K562 (cell line): ENCODE measurements around the gene PIM3. TPM values are rescaled to one million over a fixed set of nuclear protein-coding genes. Genes with fewer than 3 reads are reported as not detected.

Experiments
- ATAC-seq: fragments of 200-7000 bp; cut with Tn5 transposase; 3 replicates; pipeline ENCODE4 v1.9.1; 2020; ENCODE audit warnings: moderate library complexity
- BruUV-seq: library from RNA; stranded (reverse); fragments of 400-500 nt; replicated peaks from 2 replicates; lab custom pipeline; 2021; lab: Mats Ljungman, UMichigan
- CTCF ChIA-PET: fragments of 300-600 bp; formaldehyde crosslinking; extraction: SDS; loops from one replicate; lab custom pipeline; 2021; ENCODE audit warnings: low intra/inter-chr PET ratio; lab: Yijun Ruan, JAX
- POLR2A ChIA-PET: fragments of 300-600, 350-650 bp; sonication (Branson Sonifier 250); formaldehyde crosslinking; extraction: SDS; loops from one replicate; lab custom pipeline; 2021; ENCODE audit warnings: antibody characterized with exemption, inconsistent platforms; lab: Yijun Ruan, JAX
- DNase-seq, 4 experiments: peaks; one replicate each; pipeline versions ENCODE4 v3.0.0 to v3.0.0-alpha.2; 2011 to 2018; ENCODE audit warnings: low spot score in 3 of 4, mixed read lengths in 3 of 4; ENCODE audit errors: extremely low read depth in 1 of 4
- FAIRE-seq: peaks from 2 replicates; lab custom pipeline; 2011; peaks lifted over from hg19 to GRCh38; lab: Jason Lieb, UNC
- H2AFZ ChIP-seq: 2 replicates; pipeline ENCODE4 v1.6.0; 2011; ENCODE audit warnings: low read depth, low read length, control low read depth, inconsistent platforms
- H3K27ac ChIP-seq: fragments of 200-600 bp; 3 replicates; pipeline ENCODE4 v1.8.0; 2011; ENCODE audit warnings: low read depth, mild to moderate bottlenecking, control low read depth, inconsistent platforms, low read length, moderate library complexity, mixed read lengths; ENCODE audit errors: extremely low read depth
- H3K27me3 ChIP-seq, 2 experiments: fragments of 300-600 bp in 1 of 2; 2 replicates in 1 of 2; 3 replicates in 1 of 2; pipeline versions ENCODE4 v1.6.0 to v1.8.0; 2011; ENCODE audit warnings: inconsistent platforms in 2 of 2, low read length in 2 of 2, mild to moderate bottlenecking in 1 of 2, mixed read lengths in 1 of 2, moderate library complexity in 1 of 2; ENCODE audit not compliant: control insufficient read depth in 2 of 2, insufficient read depth in 2 of 2
- H3K36me3 ChIP-seq: fragments of 300-600 bp; 3 replicates; pipeline ENCODE4 v1.8.0; 2011; ENCODE audit warnings: mild to moderate bottlenecking, low read length, inconsistent platforms; ENCODE audit not compliant: control insufficient read depth, insufficient read depth
- H3K4me1 ChIP-seq, 2 experiments: fragments of 200-600 bp in 1 of 2; replicated peaks in 1 of 2; 2 replicates in 1 of 2; 3 replicates in 1 of 2; pipeline versions ENCODE4 v1.5.1 to v1.8.0; 2011; ENCODE audit warnings: inconsistent platforms in 2 of 2, low read length in 2 of 2, mild to moderate bottlenecking in 1 of 2, mixed read lengths in 1 of 2, moderate library complexity in 1 of 2; ENCODE audit not compliant: control insufficient read depth in 2 of 2, insufficient read depth in 2 of 2
- H3K4me2 ChIP-seq: 2 replicates; pipeline ENCODE4 v1.6.1; 2011; ENCODE audit warnings: low read length, control low read depth, inconsistent platforms, mixed read lengths; ENCODE audit not compliant: insufficient read depth
- H3K4me3 ChIP-seq: fragments of 200-600 bp; sonication (generic), shearing (Covaris generic); 2 replicates; pipeline ENCODE4 v1.5.1; 2016; ENCODE audit warnings: control low read depth, inconsistent platforms
- H3K79me2 ChIP-seq: fragments of 200-600 bp; 3 replicates; pipeline ENCODE4 v1.8.0; 2011; ENCODE audit warnings: low read length, inconsistent platforms; ENCODE audit not compliant: control insufficient read depth, insufficient read depth
- H3K9ac ChIP-seq, 2 experiments: 2 replicates each; pipeline versions ENCODE4 v1.6.0 to v1.6.1; 2011; ENCODE audit warnings: low read depth in 2 of 2, low read length in 2 of 2, control low read depth in 1 of 2, inconsistent platforms in 1 of 2, mild to moderate bottlenecking in 1 of 2, mixed read lengths in 1 of 2; ENCODE audit not compliant: insufficient read depth in 1 of 2
- H3K9me1 ChIP-seq: one replicate; pipeline ENCODE4 v1.6.0; 2011; ENCODE audit warnings: inconsistent platforms, mild to moderate bottlenecking, low read length, moderate library complexity; ENCODE audit not compliant: control insufficient read depth, insufficient read depth
- H3K9me3 ChIP-seq: replicated peaks from 2 replicates; pipeline ENCODE4 v1.5.1; 2011; ENCODE audit warnings: low read depth, low read length, inconsistent platforms; ENCODE audit not compliant: control insufficient read depth, insufficient read depth
- H4K20me1 ChIP-seq: replicated peaks from 2 replicates; pipeline ENCODE4 v1.6.1; 2011; ENCODE audit warnings: low read length, inconsistent platforms, mixed read lengths; ENCODE audit not compliant: control insufficient read depth, insufficient read depth
- ADNP ChIP-seq: fragments of 200-800 bp; sonication (Bioruptor generic); IDR thresholded peaks from 2 replicates; pipeline ENCODE4 v1.6.1; 2016; ENCODE audit warnings: missing genetic modification characterization, missing compliant biosample characterization
- CBX1 ChIP-seq: sonication (generic); IDR thresholded peaks from 2 replicates; pipeline ENCODE4 v1.6.1; 2016; ENCODE audit warnings: antibody characterized with exemption, low read depth, mild to moderate bottlenecking
- CLOCK ChIP-seq: fragments of 250-450 bp; sonication (Bioruptor Pico); IDR thresholded peaks from 2 replicates; pipeline ENCODE4 v1.4.0; 2020; ENCODE audit warnings: mild to moderate bottlenecking, moderate library complexity, borderline replicate concordance
- EHMT2 ChIP-seq: fragments of 450-650 bp; IDR thresholded peaks from 2 replicates; pipeline ENCODE4 v1.6.1; 2018; ENCODE audit warnings: antibody characterized with exemption
- EWSR1 ChIP-seq: fragments of 450-650 bp; IDR thresholded peaks from 2 replicates; pipeline ENCODE4 v1.6.1; 2018; ENCODE audit warnings: borderline replicate concordance, mild to moderate bottlenecking, low read depth, moderate library complexity; ENCODE audit not compliant: partially characterized antibody
- KDM2B ChIP-seq: fragments of 250-450 bp; sonication (Bioruptor Pico); IDR thresholded peaks from 2 replicates; pipeline ENCODE4 v1.8.0; 2021; ENCODE audit warnings: mild to moderate bottlenecking, moderate library complexity
- NR0B1 ChIP-seq: fragments of 450-650 bp; IDR thresholded peaks from one replicate; pipeline ENCODE4 v1.6.1; 2018; ENCODE audit warnings: mild to moderate bottlenecking, moderate library complexity; ENCODE audit not compliant: partially characterized antibody
- PATZ1 ChIP-seq: fragments of 250-450 bp; sonication (Bioruptor Pico); IDR thresholded peaks from 2 replicates; pipeline ENCODE4 v1.5.0; 2020; ENCODE audit warnings: mild to moderate bottlenecking, borderline replicate concordance
- RBFOX2 ChIP-seq: fragments of 200-400 bp; formaldehyde crosslinking; IDR thresholded peaks from 2 replicates; pipeline ENCODE4 v1.6.1; 2017; ENCODE audit warnings: low read depth, mild to moderate bottlenecking, low read length, moderate library complexity
- STAT5B ChIP-seq: fragments of 250-450 bp; sonication (Bioruptor Pico); IDR thresholded peaks from 2 replicates; pipeline ENCODE4 v1.8.0; 2021; ENCODE audit warnings: mild to moderate bottlenecking, inconsistent platforms
- SUPT5H ChIP-seq: fragments of 450-650 bp; IDR thresholded peaks from 2 replicates; pipeline ENCODE4 v1.6.1; 2016
- ZKSCAN8 ChIP-seq: fragments of 200-800 bp; sonication (Bioruptor generic); IDR thresholded peaks from 2 replicates; pipeline ENCODE4 v1.6.1; 2016; ENCODE audit warnings: missing genetic modification characterization, missing compliant biosample characterization
- ZNF217 ChIP-seq: sonication (generic); formaldehyde crosslinking; IDR thresholded peaks from 2 replicates; pipeline ENCODE4 v1.8.0; 2022; ENCODE audit warnings: mild to moderate bottlenecking, missing genetic modification reagents
- WGBS: fragments of 100-300 bp; shearing (Covaris generic); methylation state at CpG from one replicate; pipeline ENCODE4 v1.1.6; 2016; ENCODE audit warnings: low coverage, mixed read lengths; ENCODE audit not compliant: insufficient coverage; ENCODE audit errors: missing lambda C conversion rate; 5-methylcytosine and 5-hydroxymethylcytosine counted together
- in situ Hi-C: fragments of 300-500 bp; cut with MboI; formaldehyde crosslinking; loops from 4 replicates; pipeline ENCODE4 v1.15.0; 2018; ENCODE audit warnings: inconsistent platforms, mixed read lengths
- intact Hi-C: fragments of 100-400 bp; cut with micrococcal nuclease; formaldehyde crosslinking; loops from 2 replicates; pipeline ENCODE4 v1.14.2; 2022
- polyA plus RNA-seq, 8 experiments: library from polyadenylated mRNA; depleted of rRNA in 4 of 8; stranded (reverse) in 5 of 8; unstranded in 3 of 8; fragments of >200 nt; fragmentation: Nextera tagmentation in 2 of 8; fragmentation: Illumina TruSeq in 1 of 8; extraction: Ambion mirVana in 2 of 8; extraction: Trizol in 1 of 8; gene quantifications; 2 replicates each; pipeline versions ENCODE4 v1.2.1 to v1.2.3, GENCODE V29; 2011 to 2014; ENCODE audit warnings: inconsistent platforms in 1 of 8, missing spikeins in 1 of 8
- total RNA-seq, 7 experiments: library from RNA; depleted of rRNA in 6 of 7; stranded (reverse); fragments of >200 nt in 6 of 7; fragmentation: Illumina TruSeq in 2 of 7; extraction: Trizol in 2 of 7; gene quantifications; 2 replicates each; pipeline versions ENCODE4 v1.2.1 to v1.2.3, GENCODE V29; 2011 to 2021; ENCODE audit warnings: low replicate concordance in 1 of 7

The PIM3 gene
- total and polyA plus RNA-seq, 9 of the 15 experiments (the other 6 are each of a cell fraction or from before 2014, with no cell fraction given), result 0.24 to 40.5 (median 5.3) TPM

- TF ChIP-seq ZKSCAN8 (CRISPR knock-in tag) (no peak), CLOCK (CRISPR knock-in tag) (no peak), STAT5B (no peak), EHMT2 (no peak)
These were observed 3.1 kb downstream of the PIM3 start (continued) for GRCh38 chr22:49963647-49964026.

- in situ Hi-C loops, result no loop called here
- H3K9ac ChIP-seq, result peak overlapping the region in 1 of 2 experiments; percentile 68; a peak in 2 of 4 replicates
- no peak for TF ChIP-seq ADNP
- peak; percentile 62 for TF ChIP-seq RBFOX2
- TF ChIP-seq KDM2B (CRISPR knock-in tag), result no peak
- TF ChIP-seq PATZ1 (CRISPR knock-in tag), result no peak
- TF ChIP-seq NR0B1, result no peak
- peak; percentile 17; the same call in 1 of the 2 replicates for TF ChIP-seq SUPT5H
- TF ChIP-seq ZNF217 (CRISPR knock-in tag), result no peak
- TF ChIP-seq EWSR1, result no peak
- TF ChIP-seq CBX1, result 0 out of 2 replicates have a peak, but pooled peaks have one; percentile 12
These were observed 3.8 kb downstream of the PIM3 start for GRCh38 chr22:49964136-49965090.

More at GRCh38 chr22:49964136-49965090, 3.8 kb downstream of the PIM3 start:
- no peak overlapping the region for H3K27ac ChIP-seq
- CTCF ChIA-PET, result no interaction called here
- peaks cover 15% of the 10 kb centered on the region for H4K20me1 ChIP-seq
- no peaks in the 10 kb centered on the region for H3K27me3 ChIP-seq
- H3K4me3 ChIP-seq, result no peak overlapping the region
- TSS peak; percentile 50 for BruUV-seq
- intact Hi-C loops, result no loop called here
- ATAC-seq (no peak), DNase-seq (no peak), FAIRE-seq (no peak)
- H3K36me3 ChIP-seq, result peaks cover 34% of the 10 kb centered on the region; the same call in 1 of the 3 replicates
- no peaks in the 10 kb centered on the region for H3K9me3 ChIP-seq
- no peak overlapping the region for H3K4me2 ChIP-seq
- peaks cover 42% of the 10 kb centered on the region for H3K79me2 ChIP-seq
- H3K9me1 ChIP-seq, result no peaks in the 10 kb centered on the region
- peaks cover 24 to 89% of the 10 kb centered on the region in 2 experiments for H3K4me1 ChIP-seq
- POLR2A ChIA-PET, result interaction anchor here (0.6 kb wide), 1 partner anchor 532 kb away, joined by 3 read pairs; no protein-coding TSS in a partner anchor
- no peak overlapping the region for H2AFZ ChIP-seq
- 87% methylated on average over 10 of the region's 19 CpGs for WGBS
